SK-N-SH (cell line): ENCODE data around the gene RAB15.

Experiments used
- CHD2 ChIP-seq: fragments of 150-350 bp; IDR thresholded peaks from 2 replicates; pipeline ENCODE4 v1.6.1; 2018; ENCODE audit warnings: low read length; ENCODE audit not compliant: partially characterized antibody
- CTCF ChIP-seq: fragments of 200-600 bp; sonication (generic); IDR thresholded peaks from 2 replicates; pipeline ENCODE4 v1.6.1; 2017; ENCODE audit warnings: antibody characterized with exemption, mild to moderate bottlenecking, moderate library complexity
- EP300 ChIP-seq, 2 experiments: IDR thresholded peaks; 2 replicates each; pipeline versions ENCODE4 v1.4.0 to v1.6.1; 2012; ENCODE audit warnings: borderline replicate concordance in 1 of 2, low read depth in 1 of 2, low read length in 1 of 2
- EZH2phosphoT487 ChIP-seq: fragments of 200-600 bp; sonication (generic); IDR thresholded peaks from 2 replicates; pipeline ENCODE4 v1.6.1; 2017; ENCODE audit warnings: low read depth, mixed run types, mild to moderate bottlenecking, antibody characterized with exemption, moderate library complexity, borderline replicate concordance
- FOXJ3 ChIP-seq: sonication (generic); formaldehyde crosslinking; IDR thresholded peaks from 2 replicates; pipeline ENCODE4 v1.5.1; 2020; ENCODE audit warnings: mild to moderate bottlenecking, missing genetic modification reagents
- MAX ChIP-seq: IDR thresholded peaks from 2 replicates; pipeline ENCODE4 v1.4.0; 2012; ENCODE audit warnings: low read depth
- MEF2A ChIP-seq: IDR thresholded peaks from 2 replicates; pipeline ENCODE4 v1.4.0; 2012; ENCODE audit warnings: low read depth, borderline replicate concordance
- NRF1 ChIP-seq: IDR thresholded peaks from 2 replicates; pipeline ENCODE4 v1.6.1; 2012; ENCODE audit warnings: low read depth, mild to moderate bottlenecking, low read length
- POLR2AphosphoS5 ChIP-seq: IDR thresholded peaks from 2 replicates; pipeline ENCODE4 v1.6.1; 2012; ENCODE audit warnings: low read depth, low read length
- SMC3 ChIP-seq: IDR thresholded peaks from 2 replicates; pipeline ENCODE4 v1.6.1; 2012; ENCODE audit warnings: low read depth, low read length, improper control_type of control experiment
- USF1 ChIP-seq: IDR thresholded peaks from 2 replicates; pipeline ENCODE4 v1.4.0; 2012; ENCODE audit warnings: low read depth, borderline replicate concordance
- YY1 ChIP-seq: IDR thresholded peaks from 2 replicates; pipeline ENCODE4 v1.4.0; 2012; ENCODE audit warnings: low read depth, mild to moderate bottlenecking

- TF ChIP-seq CTCF, result no peak
- TF ChIP-seq USF1, result no peak
- no peak for TF ChIP-seq POLR2AphosphoS5
- no peak for TF ChIP-seq FOXJ3
- TF ChIP-seq SMC3, result no peak
- TF ChIP-seq MAX, result no peak
- TF ChIP-seq NRF1, result no peak
- TF ChIP-seq MEF2A, result no peak
- TF ChIP-seq YY1, result no peak
- TF ChIP-seq EP300 (IDR thresholded peaks at IDR 0.05; ENCODE audit: borderline replicate concordance in 1 of 2, low read depth in 1 of 2, low read length in 1 of 2), result no peak
- TF ChIP-seq CHD2, result no peak
- TF ChIP-seq EZH2phosphoT487, result no peak
These were observed 53.9 kb downstream of the RAB15 start for GRCh38 chr14:64918216-64918615.
